ENCODE results near the gene SCYL3.
"Not testable (repeated sequence)": the region's sequence is repeated elsewhere in the genome, so short reads cannot be mapped to it uniquely, and the experiment has no call there.

SCYL3 gene

DNA sequence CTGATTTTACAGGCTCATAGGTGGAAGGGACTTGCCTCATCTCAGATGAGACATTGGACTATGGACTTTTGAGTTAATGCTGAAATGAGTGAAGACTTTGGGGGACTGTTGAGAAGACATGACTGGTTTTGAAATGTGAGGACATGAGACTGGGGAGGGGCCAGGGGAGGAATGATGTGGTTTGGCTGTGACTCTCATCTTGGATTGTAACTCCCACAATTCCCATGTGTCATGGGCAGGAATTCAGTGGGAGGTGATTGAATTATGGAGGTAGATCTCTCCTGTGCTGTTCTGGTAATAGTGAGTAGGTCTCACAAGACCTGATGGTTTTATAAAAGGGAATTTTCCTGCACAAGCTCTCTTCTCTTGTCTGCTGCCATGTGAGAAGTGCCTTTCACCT, 20.8 kb downstream of the SCYL3 start:
- Histone ChIP-seq H3K4me1 (ENCODE audit: control insufficient read depth in 2 of 2, insufficient read depth in 2 of 2, low read length in 2 of 2) (no peaks in the 10 kb centered on the region), H3K9me3 (ENCODE audit: control insufficient read depth in 2 of 2, low read length in 2 of 2) (peaks cover 0 to 4% of the 10 kb centered on the region in 2 donors), H3K27ac (ENCODE audit: low read depth in 2 of 2, low read length in 2 of 2) (no peak overlapping the region), H3K36me3 (ENCODE audit: control insufficient read depth in 2 of 2, insufficient read depth in 2 of 2, low read length in 2 of 2) (peaks cover 72 to 83% of the 10 kb centered on the region in 2 donors), H3K27me3 (ENCODE audit: control insufficient read depth in 2 of 2, insufficient read depth in 2 of 2, low read length in 2 of 2) (no peaks in the 10 kb centered on the region), H3K4me3 (ENCODE audit: low read length in 2 of 2) (no peak overlapping the region), H3K9ac (ENCODE audit: low read depth in 1 of 2, low read length in 2 of 2) (no peak overlapping the region)

DNA sequence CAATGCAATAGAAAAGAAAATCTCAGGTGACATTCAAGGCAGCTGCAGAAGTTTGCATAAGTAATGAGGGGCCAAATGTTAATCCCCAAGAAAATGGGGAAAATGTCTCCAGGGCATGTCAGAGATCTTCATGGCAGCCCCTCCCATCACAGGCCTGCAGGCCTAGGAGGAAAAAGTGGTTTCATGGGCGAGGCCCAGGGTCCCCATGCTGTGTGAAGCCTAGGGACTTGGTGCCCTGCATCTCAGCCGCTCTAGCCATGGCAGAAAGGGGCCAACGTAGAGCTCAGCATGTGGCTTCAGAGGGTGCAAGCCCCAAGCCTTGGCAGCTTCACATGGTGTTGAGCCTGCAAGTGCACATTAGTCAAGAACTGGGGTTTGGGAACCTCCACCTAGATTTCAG, 21.7 kb downstream of the SCYL3 start:
- H3K9me3 ChIP-seq (ENCODE audit: control insufficient read depth in 2 of 2, low read length in 2 of 2); H3K27me3 ChIP-seq (ENCODE audit: control insufficient read depth in 2 of 2, insufficient read depth in 2 of 2, low read length in 2 of 2); H3K4me1 ChIP-seq (ENCODE audit: control insufficient read depth in 2 of 2, insufficient read depth in 2 of 2, low read length in 2 of 2); H3K4me3 ChIP-seq (ENCODE audit: low read length in 2 of 2); H3K9ac ChIP-seq (ENCODE audit: low read depth in 1 of 2, low read length in 2 of 2); H3K27ac ChIP-seq (ENCODE audit: low read depth in 2 of 2, low read length in 2 of 2): not testable (repeated sequence)
- H3K36me3 ChIP-seq (ENCODE audit: control insufficient read depth in 2 of 2, insufficient read depth in 2 of 2, low read length in 2 of 2): peaks cover 76 to 87% of the 10 kb centered on the region in 2 donors

GRCh38 chr1:169869426-169869825, 24.3 kb downstream of the SCYL3 start:
- Histone ChIP-seq H3K9ac (ENCODE audit: low read depth in 1 of 2, low read length in 2 of 2) (no peak overlapping the region), H3K4me1 (ENCODE audit: control insufficient read depth in 2 of 2, insufficient read depth in 2 of 2, low read length in 2 of 2) (no peaks in the 10 kb centered on the region), H3K27me3 (ENCODE audit: control insufficient read depth in 2 of 2, insufficient read depth in 2 of 2, low read length in 2 of 2) (no peaks in the 10 kb centered on the region), H3K9me3 (ENCODE audit: control insufficient read depth in 2 of 2, low read length in 2 of 2) (peaks cover 0 to 4% of the 10 kb centered on the region in 2 donors), H3K27ac (ENCODE audit: low read depth in 2 of 2, low read length in 2 of 2) (no peak overlapping the region), H3K4me3 (ENCODE audit: low read length in 2 of 2) (no peak overlapping the region), H3K36me3 (ENCODE audit: control insufficient read depth in 2 of 2, insufficient read depth in 2 of 2, low read length in 2 of 2) (peaks cover 87 to 90% of the 10 kb centered on the region in 2 donors)

DNA sequence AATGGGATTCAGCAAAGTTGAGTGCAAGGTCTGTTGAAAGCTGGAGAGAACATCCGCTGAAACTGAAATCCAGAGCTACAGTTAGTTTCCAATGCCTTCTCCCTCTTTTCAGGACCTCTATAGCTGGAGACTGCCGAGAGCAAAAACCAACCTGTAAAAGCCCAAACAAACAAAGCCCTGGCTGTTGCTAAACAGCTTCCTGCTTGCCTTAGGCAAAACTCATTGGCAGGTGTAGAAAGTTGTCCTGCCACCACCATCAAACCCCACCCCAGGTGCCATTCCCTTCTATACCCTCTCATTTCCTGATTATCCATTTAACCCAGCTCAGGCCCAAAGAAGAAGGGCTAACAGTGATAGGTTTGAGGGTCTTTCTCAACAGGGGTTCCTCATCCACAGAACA, 24.7 kb downstream of the SCYL3 start:
- Histone ChIP-seq H3K27ac (ENCODE audit: low read depth in 2 of 2, low read length in 2 of 2) (no peak overlapping the region), H3K36me3 (ENCODE audit: control insufficient read depth in 2 of 2, insufficient read depth in 2 of 2, low read length in 2 of 2) (peaks cover 87 to 90% of the 10 kb centered on the region in 2 donors), H3K4me1 (ENCODE audit: control insufficient read depth in 2 of 2, insufficient read depth in 2 of 2, low read length in 2 of 2) (no peaks in the 10 kb centered on the region), H3K9ac (ENCODE audit: low read depth in 1 of 2, low read length in 2 of 2) (no peak overlapping the region), H3K9me3 (ENCODE audit: control insufficient read depth in 2 of 2, low read length in 2 of 2) (peaks cover 0 to 4% of the 10 kb centered on the region in 2 donors), H3K4me3 (ENCODE audit: low read length in 2 of 2) (no peak overlapping the region), H3K27me3 (ENCODE audit: control insufficient read depth in 2 of 2, insufficient read depth in 2 of 2, low read length in 2 of 2) (no peaks in the 10 kb centered on the region)

GRCh38 chr1:169867012-169867675, 26.6 kb downstream of the SCYL3 start:
- peaks cover 0 to under 1% of the 10 kb centered on the region in 2 donors for H3K9me3 ChIP-seq (ENCODE audit: control insufficient read depth in 2 of 2, low read length in 2 of 2)
- H3K27ac ChIP-seq (ENCODE audit: low read depth in 2 of 2, low read length in 2 of 2): no peak overlapping the region
- H3K9ac ChIP-seq (ENCODE audit: low read depth in 1 of 2, low read length in 2 of 2): no peak overlapping the region
- H3K27me3 ChIP-seq (ENCODE audit: control insufficient read depth in 2 of 2, insufficient read depth in 2 of 2, low read length in 2 of 2): no peaks in the 10 kb centered on the region
- no peaks in the 10 kb centered on the region for H3K4me1 ChIP-seq (ENCODE audit: control insufficient read depth in 2 of 2, insufficient read depth in 2 of 2, low read length in 2 of 2)
- H3K36me3 ChIP-seq (ENCODE audit: control insufficient read depth in 2 of 2, insufficient read depth in 2 of 2, low read length in 2 of 2): peaks cover 80 to 85% of the 10 kb centered on the region in 2 donors
- H3K4me3 ChIP-seq (ENCODE audit: low read length in 2 of 2): no peak overlapping the region

- Histone ChIP-seq H3K9ac (ENCODE audit: low read depth in 1 of 2, low read length in 2 of 2) (no peak overlapping the region), H3K9me3 (ENCODE audit: control insufficient read depth in 2 of 2, low read length in 2 of 2) (no peaks in the 10 kb centered on the region), H3K27me3 (ENCODE audit: control insufficient read depth in 2 of 2, insufficient read depth in 2 of 2, low read length in 2 of 2) (no peaks in the 10 kb centered on the region), H3K4me1 (ENCODE audit: control insufficient read depth in 2 of 2, insufficient read depth in 2 of 2, low read length in 2 of 2) (no peaks in the 10 kb centered on the region), H3K4me3 (ENCODE audit: low read length in 2 of 2) (no peak overlapping the region), H3K27ac (ENCODE audit: low read depth in 2 of 2, low read length in 2 of 2) (no peak overlapping the region), H3K36me3 (ENCODE audit: control insufficient read depth in 2 of 2, insufficient read depth in 2 of 2, low read length in 2 of 2) (peaks cover 82 to 85% of the 10 kb centered on the region in 2 donors)
These were observed 27.1 kb downstream of the SCYL3 start for GRCh38 chr1:169866577-169866976.

- H3K36me3 ChIP-seq (ENCODE audit: control insufficient read depth in 2 of 2, insufficient read depth in 2 of 2, low read length in 2 of 2): peaks cover 88 to 89% of the 10 kb centered on the region in 2 donors
- H3K4me3 ChIP-seq (ENCODE audit: low read length in 2 of 2); H3K9ac ChIP-seq (ENCODE audit: low read depth in 1 of 2, low read length in 2 of 2); H3K27ac ChIP-seq (ENCODE audit: low read depth in 2 of 2, low read length in 2 of 2); H3K4me1 ChIP-seq (ENCODE audit: control insufficient read depth in 2 of 2, insufficient read depth in 2 of 2, low read length in 2 of 2); H3K27me3 ChIP-seq (ENCODE audit: control insufficient read depth in 2 of 2, insufficient read depth in 2 of 2, low read length in 2 of 2); H3K9me3 ChIP-seq (ENCODE audit: control insufficient read depth in 2 of 2, low read length in 2 of 2): not testable (repeated sequence)
These were observed 29.2 kb downstream of the SCYL3 start for GRCh38 chr1:169864531-169864930.

- peaks cover 68 to 76% of the 10 kb centered on the region in 2 donors for H3K36me3 ChIP-seq (ENCODE audit: control insufficient read depth in 2 of 2, insufficient read depth in 2 of 2, low read length in 2 of 2)
- no peak overlapping the region for H3K9ac ChIP-seq (ENCODE audit: low read depth in 1 of 2, low read length in 2 of 2)
- no peak overlapping the region for H3K27ac ChIP-seq (ENCODE audit: low read depth in 2 of 2, low read length in 2 of 2)
- no peak overlapping the region for H3K4me3 ChIP-seq (ENCODE audit: low read length in 2 of 2)
- H3K4me1 ChIP-seq (ENCODE audit: control insufficient read depth in 2 of 2, insufficient read depth in 2 of 2, low read length in 2 of 2): no peaks in the 10 kb centered on the region
- no peaks in the 10 kb centered on the region for H3K27me3 ChIP-seq (ENCODE audit: control insufficient read depth in 2 of 2, insufficient read depth in 2 of 2, low read length in 2 of 2)
- no peaks in the 10 kb centered on the region for H3K9me3 ChIP-seq (ENCODE audit: control insufficient read depth in 2 of 2, low read length in 2 of 2)
These were observed 32.9 kb downstream of the SCYL3 start for GRCh38 chr1:169860750-169861149.

- H3K4me3 ChIP-seq (ENCODE audit: low read length in 2 of 2): no peak overlapping the region
These were observed 33.5 kb downstream of the SCYL3 start for GRCh38 chr1:169860187-169860586.

GRCh38 chr1:169859001-169859400, 34.7 kb downstream of the SCYL3 start:
- Histone ChIP-seq H3K36me3 (ENCODE audit: control insufficient read depth in 2 of 2, insufficient read depth in 2 of 2, low read length in 2 of 2) (peaks cover 70 to 75% of the 10 kb centered on the region in 2 donors), H3K27ac (ENCODE audit: low read depth in 2 of 2, low read length in 2 of 2) (no peak overlapping the region), H3K4me1 (ENCODE audit: control insufficient read depth in 2 of 2, insufficient read depth in 2 of 2, low read length in 2 of 2) (no peaks in the 10 kb centered on the region), H3K27me3 (ENCODE audit: control insufficient read depth in 2 of 2, insufficient read depth in 2 of 2, low read length in 2 of 2) (no peaks in the 10 kb centered on the region), H3K9ac (ENCODE audit: low read depth in 1 of 2, low read length in 2 of 2) (no peak overlapping the region), H3K4me3 (ENCODE audit: low read length in 2 of 2) (no peak overlapping the region), H3K9me3 (ENCODE audit: control insufficient read depth in 2 of 2, low read length in 2 of 2) (no peaks in the 10 kb centered on the region)

More at GRCh38 chr1:169860187-169860586, 33.5 kb downstream of the SCYL3 start:
- Histone ChIP-seq H3K4me1 (ENCODE audit: control insufficient read depth in 2 of 2, insufficient read depth in 2 of 2, low read length in 2 of 2) (no peaks in the 10 kb centered on the region), H3K27ac (ENCODE audit: low read depth in 2 of 2, low read length in 2 of 2) (no peak overlapping the region), H3K36me3 (ENCODE audit: control insufficient read depth in 2 of 2, insufficient read depth in 2 of 2, low read length in 2 of 2) (peaks cover 68 to 75% of the 10 kb centered on the region in 2 donors), H3K9me3 (ENCODE audit: control insufficient read depth in 2 of 2, low read length in 2 of 2) (no peaks in the 10 kb centered on the region), H3K9ac (ENCODE audit: low read depth in 1 of 2, low read length in 2 of 2) (no peak overlapping the region), H3K27me3 (ENCODE audit: control insufficient read depth in 2 of 2, insufficient read depth in 2 of 2, low read length in 2 of 2) (no peaks in the 10 kb centered on the region)
